Measurements from ENCODE around the gene PRR13.
"Not testable (repeated sequence)": the region's sequence is repeated elsewhere in the genome, so short reads cannot be mapped to it uniquely, and the experiment has no call there.

- TF ChIP-seq, protein P1, sequence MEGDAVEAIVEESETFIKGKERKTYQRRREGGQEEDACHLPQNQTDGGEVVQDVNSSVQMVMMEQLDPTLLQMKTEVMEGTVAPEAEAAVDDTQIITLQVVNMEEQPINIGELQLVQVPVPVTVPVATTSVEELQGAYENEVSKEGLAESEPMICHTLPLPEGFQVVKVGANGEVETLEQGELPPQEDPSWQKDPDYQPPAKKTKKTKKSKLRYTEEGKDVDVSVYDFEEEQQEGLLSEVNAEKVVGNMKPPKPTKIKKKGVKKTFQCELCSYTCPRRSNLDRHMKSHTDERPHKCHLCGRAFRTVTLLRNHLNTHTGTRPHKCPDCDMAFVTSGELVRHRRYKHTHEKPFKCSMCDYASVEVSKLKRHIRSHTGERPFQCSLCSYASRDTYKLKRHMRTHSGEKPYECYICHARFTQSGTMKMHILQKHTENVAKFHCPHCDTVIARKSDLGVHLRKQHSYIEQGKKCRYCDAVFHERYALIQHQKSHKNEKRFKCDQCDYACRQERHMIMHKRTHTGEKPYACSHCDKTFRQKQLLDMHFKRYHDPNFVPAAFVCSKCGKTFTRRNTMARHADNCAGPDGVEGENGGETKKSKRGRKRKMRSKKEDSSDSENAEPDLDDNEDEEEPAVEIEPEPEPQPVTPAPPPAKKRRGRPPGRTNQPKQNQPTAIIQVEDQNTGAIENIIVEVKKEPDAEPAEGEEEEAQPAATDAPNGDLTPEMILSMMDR (IDR thresholded peaks at IDR 0.05): not testable (repeated sequence)
- not testable (repeated sequence) for TF ChIP-seq POLR2A (IDR thresholded peaks at IDR 0.05)
These were observed 6.2 kb upstream of the PRR13 start for GRCh38 chr12:53435326-53435725.

Data from adrenal gland (tissue), 5 donors.